Measurements from ENCODE around the gene DDX41. TPM values are rescaled to one million over a fixed set of nuclear protein-coding genes. Genes with fewer than 3 reads are reported as not detected.

Gene DDX41
- total RNA-seq, 1 experiment from 2014 or later = 133 TPM

GRCh38 chr5:177508221-177508611, 8.5 kb downstream of the DDX41 start:
- Histone ChIP-seq H3K79me1 (ENCODE audit: insufficient read depth, low read depth, low read length, poor library complexity, severe bottlenecking) (no peaks in the 10 kb centered on the region), H2BK20ac (ENCODE audit: low read depth, low read length, poor library complexity, severe bottlenecking) (no peak overlapping the region), H2BK120ac (ENCODE audit: low read depth, low read length, poor library complexity, severe bottlenecking) (no peak overlapping the region), H4K8ac (replicated peaks; ENCODE audit: insufficient read length, low read depth, low read length) (no peak overlapping the region), H2AK5ac (ENCODE audit: insufficient read length, low read length) (no peak overlapping the region), H3K27ac (ENCODE audit: insufficient read length, low read depth, low read length) (no peak overlapping the region), H3K14ac (ENCODE audit: insufficient read depth, low read length) (no peak overlapping the region), H2BK15ac (ENCODE audit: low read depth, low read length) (no peak overlapping the region), H3K4me2 (ENCODE audit: insufficient read depth, insufficient read length, low read length) (no peak overlapping the region), H3K23me2 (ENCODE audit: insufficient read length, low read depth, low read length, poor library complexity, severe bottlenecking) (no peaks in the 10 kb centered on the region), H2BK12ac (ENCODE audit: insufficient read length, low read depth, low read length) (no peak overlapping the region), H3T11ph (ENCODE audit: low read length) (no peak overlapping the region), H2AFZ (ENCODE audit: low read length) (no peak overlapping the region), H3K79me2 (ENCODE audit: insufficient read depth, low read length) (no peaks in the 10 kb centered on the region), H3K9ac (ENCODE audit: extremely low read depth, insufficient read length, low read length) (no peak overlapping the region), H3K9me3 (ENCODE audit: control insufficient read depth, low read depth, low read length) (no peaks in the 10 kb centered on the region), H3K23ac (ENCODE audit: insufficient read length, low read depth, low read length) (no peak overlapping the region), H3K56ac (ENCODE audit: insufficient read length, low read depth, low read length) (no peak overlapping the region), H4K91ac (ENCODE audit: insufficient read length, low read depth, low read length) (no peak overlapping the region), H2BK5ac (ENCODE audit: insufficient read length, low read length) (no peak overlapping the region), H3K27me3 (ENCODE audit: insufficient read depth, low read length) (no peaks in the 10 kb centered on the region), H3K18ac (ENCODE audit: insufficient read length, low read depth, low read length) (no peak overlapping the region), H4K5ac (ENCODE audit: insufficient read length, low read depth, low read length) (no peak overlapping the region), H4K20me1 (ENCODE audit: control insufficient read depth, insufficient read depth, insufficient read length) (no peaks in the 10 kb centered on the region), H3K4ac (ENCODE audit: low read depth, low read length) (no peak overlapping the region), H3K4me1 (ENCODE audit: insufficient read depth, low read length) (no peaks in the 10 kb centered on the region; the same call in 1 of the 2 replicates)
- Mint-ChIP-seq H3K9me3 (no peaks in the 10 kb centered on the region), H3K27ac (no peak overlapping the region), H3K4me1 (peaks cover 18 to 20% of the 10 kb centered on the region in 2 experiments), H3K36me3 (ENCODE audit: insufficient read depth in 1 of 3, low read depth in 3 of 3) (peaks cover 22 to 47% (median 38%) of the 10 kb centered on the region in 3 experiments), H3K27me3 (ENCODE audit: low read depth) (no peaks in the 10 kb centered on the region; the same call in 1 of the 2 replicates), H3K4me3 (no peak overlapping the region)
- DNase-seq = no peak
- no peak for TF ChIP-seq CTCF (conservative IDR thresholded peaks at IDR 0.05)
- no CpG with 5 or more reads among the region's 26 CpGs for WGBS (ENCODE audit: extremely low coverage, insufficient read length, low lambda C conversion rate)

All from H9 (cell line).